22Rv1 (cell line): ENCODE results near the gene HIC1.

Experiments
- CTCF ChIP-seq: fragments of 450-650 bp; IDR thresholded peaks from 2 replicates; pipeline ENCODE4 v1.5.1; 2017; ENCODE audit warnings: mild to moderate bottlenecking
- ZFX ChIP-seq: fragments of 450-650 bp; IDR thresholded peaks from 2 replicates; pipeline ENCODE4 v1.6.1; 2017; ENCODE audit warnings: antibody characterized with exemption, borderline replicate concordance

- TF ChIP-seq ZFX (no peak), CTCF (no peak)
These were observed 16.8 kb downstream of the HIC1 start for GRCh38 chr17:2071455-2072281.
